Right lobe of liver (tissue), 4 donors: Measurements from ENCODE around the gene COX7B.

Source experiments
- CTCF ChIP-seq, 4 donors: fragments of 200-600 bp in 3 of 4; fragments of 450-650 bp in 1 of 4; IDR thresholded peaks; one replicate each; pipeline versions ENCODE4 v1.5.1 to v1.8.0; 2016 to 2022; ENCODE audit warnings: antibody characterized with exemption in 4 of 4, mild to moderate bottlenecking in 2 of 4
- POLR2A ChIP-seq: fragments of 450-650 bp; IDR thresholded peaks from one replicate; pipeline ENCODE4 v1.6.1; 2017; ENCODE audit warnings: antibody characterized with exemption, mild to moderate bottlenecking
- donor health status: DM: no; HTN: no; CAD: no.
- donor health status: DM: no; HTN: no; CAD: no.
- donor health status: DM: no; HTN: yes; CAD: no.

GRCh38 chrX:77935886-77936285, 36.6 kb downstream of the COX7B start:
- TF ChIP-seq POLR2A (no peak), CTCF (IDR thresholded peaks at IDR 0.05) (no peak)
